Kidney (tissue), 14 donors: ENCODE results near the gene XPO4. TPM values are rescaled to one million over a fixed set of nuclear protein-coding genes. Genes with fewer than 3 reads are reported as not detected.
"Not testable (repeated sequence)": the region's sequence is repeated elsewhere in the genome, so short reads cannot be mapped to it uniquely, and the experiment has no call there.

Experiments
- DNase-seq, 5 donors: peaks; one replicate each; pipeline ENCODE4 v3.0.0-alpha.2; 2013 to 2020
- FAIRE-seq: peaks from 2 replicates; lab custom pipeline; 2012; peaks lifted over from hg19 to GRCh38; lab: Jason Lieb, UNC
- H3K27ac ChIP-seq, 2 donors: one replicate each; pipeline ENCODE4 v1.7.0; 2013; ENCODE audit warnings: low read depth in 2 of 2, low read length in 2 of 2, inconsistent platforms in 1 of 2
- H3K27me3 ChIP-seq: one replicate; pipeline ENCODE4 v1.7.1; 2013; ENCODE audit warnings: low read length, inconsistent platforms; ENCODE audit not compliant: control insufficient read depth, insufficient read depth
- H3K36me3 ChIP-seq, 3 donors: one replicate each; pipeline versions ENCODE4 v1.7.0 to v1.7.1; 2013; ENCODE audit warnings: low read length in 3 of 3, control low read depth in 1 of 3, inconsistent platforms in 1 of 3; ENCODE audit not compliant: insufficient read depth in 3 of 3, control insufficient read depth in 2 of 3
- H3K4me1 ChIP-seq, 3 donors: one replicate each; pipeline versions ENCODE4 v1.7.0 to v1.7.1; 2013; ENCODE audit warnings: low read length in 3 of 3, inconsistent platforms in 1 of 3, low read depth in 1 of 3; ENCODE audit not compliant: control insufficient read depth in 2 of 3, insufficient read depth in 2 of 3
- H3K4me3 ChIP-seq, 3 donors: one replicate each; pipeline versions ENCODE4 v1.7.0 to v1.8.1; 2013; ENCODE audit warnings: low read length in 3 of 3, control low read depth in 1 of 3, inconsistent platforms in 1 of 3
- H3K9ac ChIP-seq, 3 donors: one replicate each; pipeline versions ENCODE4 v1.7.0 to v1.7.1; 2013; ENCODE audit warnings: low read length in 3 of 3, control low read depth in 1 of 3, inconsistent platforms in 1 of 3
- H3K9me3 ChIP-seq, 3 donors: one replicate each; pipeline versions ENCODE4 v1.7.0 to v1.7.1; 2013; ENCODE audit warnings: low read length in 3 of 3, control low read depth in 1 of 3, inconsistent platforms in 1 of 3; ENCODE audit not compliant: control insufficient read depth in 2 of 3, insufficient read depth in 1 of 3
- intact Hi-C: fragments of 100-400 bp; cut with DNase I; formaldehyde crosslinking; loops from one replicate; pipeline ENCODE4 v1.11.1; 2022
- polyA plus RNA-seq: library from polyadenylated mRNA; stranded (reverse); fragments of 350-450 nt; fragmentation: Illumina TruSeq; extraction: RNeasy Lipid Tissue Mini Kit (QIAGEN cat#74804); gene quantifications from one replicate; pipeline ENCODE4 v1.2.3, GENCODE V29; 2014; ENCODE audit warnings: low read depth, low replicate concordance; ENCODE audit not compliant: insufficient read depth
- total RNA-seq: library from RNA; stranded (reverse); fragmentation: NEBNext Ultra II Directional; extraction: Animal tissue kit (Norgen Biotek cat#: 25700); gene quantifications from one replicate; pipeline ENCODE4 v1.2.1, GENCODE V29; 2021
- TF ChIP-seq, protein P1 (sequence below): IDR thresholded peaks from 3 replicates; pipeline ENCODE4 v1.5.1; 2012; ENCODE audit warnings: mild to moderate bottlenecking, moderate library complexity, borderline replicate concordance; ENCODE audit not compliant: insufficient read depth; ENCODE audit errors: extremely low read depth
- donor health status: control.
- donor health status: control.
- donor health status: control.
- donor health status: control.
- donor health status: control.
- donor health status: DM: yes; HTN: yes; CAD: no.
- donor health status: Normal renal cell carcinoma (clear cell type).

The XPO4 gene
- total and polyA plus RNA-seq, 2 donors from 2014 or later = 3.3 to 17.4 TPM

DNA sequence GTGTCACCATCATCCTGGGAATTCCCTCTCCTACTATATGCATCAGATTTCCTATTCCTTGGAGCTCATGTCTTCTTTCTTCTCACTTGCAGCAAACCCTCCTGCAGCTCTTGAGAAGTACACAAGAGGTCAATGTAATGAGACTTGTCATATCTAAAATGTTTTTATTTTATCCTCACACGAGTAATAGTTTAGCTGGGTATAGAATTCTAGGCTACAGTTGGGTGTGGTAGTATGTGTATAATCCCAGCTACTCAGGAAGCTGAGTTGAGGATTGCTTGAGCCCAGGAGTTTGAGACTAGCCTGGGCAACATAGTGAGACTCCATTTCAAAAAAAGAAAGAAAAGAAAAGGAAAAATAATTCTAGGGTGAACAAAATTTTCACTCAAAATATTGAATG lies 153.2 kb downstream of the XPO4 start:
- H3K4me1 ChIP-seq = no peaks in the 10 kb centered on the region
- H3K9ac ChIP-seq = no peak overlapping the region
- no peak overlapping the region for H3K4me3 ChIP-seq
- peaks cover 0 to 7% (median 0%) of the 10 kb centered on the region in 3 donors for H3K9me3 ChIP-seq
- no peaks in the 10 kb centered on the region for H3K27me3 ChIP-seq
- H3K27ac ChIP-seq = no peak overlapping the region
- DNase-seq = no peak
- no peaks in the 10 kb centered on the region for H3K36me3 ChIP-seq
- TF ChIP-seq, protein P1, sequence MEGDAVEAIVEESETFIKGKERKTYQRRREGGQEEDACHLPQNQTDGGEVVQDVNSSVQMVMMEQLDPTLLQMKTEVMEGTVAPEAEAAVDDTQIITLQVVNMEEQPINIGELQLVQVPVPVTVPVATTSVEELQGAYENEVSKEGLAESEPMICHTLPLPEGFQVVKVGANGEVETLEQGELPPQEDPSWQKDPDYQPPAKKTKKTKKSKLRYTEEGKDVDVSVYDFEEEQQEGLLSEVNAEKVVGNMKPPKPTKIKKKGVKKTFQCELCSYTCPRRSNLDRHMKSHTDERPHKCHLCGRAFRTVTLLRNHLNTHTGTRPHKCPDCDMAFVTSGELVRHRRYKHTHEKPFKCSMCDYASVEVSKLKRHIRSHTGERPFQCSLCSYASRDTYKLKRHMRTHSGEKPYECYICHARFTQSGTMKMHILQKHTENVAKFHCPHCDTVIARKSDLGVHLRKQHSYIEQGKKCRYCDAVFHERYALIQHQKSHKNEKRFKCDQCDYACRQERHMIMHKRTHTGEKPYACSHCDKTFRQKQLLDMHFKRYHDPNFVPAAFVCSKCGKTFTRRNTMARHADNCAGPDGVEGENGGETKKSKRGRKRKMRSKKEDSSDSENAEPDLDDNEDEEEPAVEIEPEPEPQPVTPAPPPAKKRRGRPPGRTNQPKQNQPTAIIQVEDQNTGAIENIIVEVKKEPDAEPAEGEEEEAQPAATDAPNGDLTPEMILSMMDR = no peak
- no peak for FAIRE-seq
- intact Hi-C loops = no loop called here

DNA sequence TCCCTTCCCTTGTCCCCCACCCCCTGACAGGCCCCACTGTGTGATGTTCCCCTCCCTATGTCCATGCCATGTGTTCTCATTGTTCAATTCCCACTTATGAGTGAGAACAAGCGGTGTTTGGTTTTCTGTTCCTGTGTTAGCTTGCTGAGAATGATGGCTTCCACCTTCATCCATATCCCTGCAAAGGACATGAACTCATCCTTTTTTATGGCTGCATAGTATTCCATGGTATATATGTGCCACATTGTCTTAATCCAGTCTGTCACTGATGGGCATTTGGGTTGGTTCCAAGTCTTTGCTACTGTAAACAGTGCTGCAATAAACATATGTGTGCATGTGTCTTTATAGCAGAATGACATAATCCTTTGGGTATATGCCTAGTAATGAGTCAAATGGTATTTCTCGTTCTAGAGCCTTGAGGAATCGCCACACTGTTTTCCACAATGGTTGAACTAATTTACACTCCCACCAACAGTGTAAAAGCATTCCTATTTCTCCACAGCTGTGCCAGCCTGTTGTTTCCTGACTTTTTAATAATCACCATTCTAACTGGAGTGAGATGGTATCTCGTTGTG lies 158.6 kb downstream of the XPO4 start:
- FAIRE-seq, H3K9me3 ChIP-seq, H3K4me1 ChIP-seq, H3K9ac ChIP-seq, DNase-seq, H3K4me3 ChIP-seq, H3K27ac ChIP-seq, intact Hi-C loops, H3K36me3 ChIP-seq, H3K27me3 ChIP-seq: not testable (repeated sequence)

DNA sequence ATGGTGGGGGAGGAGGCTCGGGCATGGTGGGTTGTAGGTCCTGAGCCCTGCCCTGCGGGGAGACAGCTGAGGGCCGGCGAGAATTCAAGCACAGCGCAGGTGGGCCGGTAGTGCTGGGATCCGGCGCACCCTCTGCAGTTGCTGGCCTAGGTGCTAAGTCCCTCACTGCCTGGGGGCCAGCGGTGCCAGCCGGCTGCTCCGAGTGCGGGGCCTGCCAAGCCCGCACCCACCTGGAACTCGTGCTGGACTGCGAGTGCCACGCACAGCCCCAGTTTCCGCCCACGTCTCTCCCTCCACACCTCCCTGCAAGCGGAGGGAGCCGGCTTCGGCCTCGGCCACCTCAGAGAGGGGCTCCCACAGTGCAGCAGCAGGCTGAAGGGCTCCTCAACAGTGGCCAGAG lies 162.5 kb downstream of the XPO4 start:
- no peaks in the 10 kb centered on the region for H3K36me3 ChIP-seq
- no peak for FAIRE-seq
- no peak overlapping the region for H3K4me3 ChIP-seq
- no peak overlapping the region for H3K27ac ChIP-seq
- H3K9me3 ChIP-seq = no peaks in the 10 kb centered on the region
- H3K27me3 ChIP-seq = no peaks in the 10 kb centered on the region
- no peak overlapping the region for H3K9ac ChIP-seq
- no peak for DNase-seq
- TF ChIP-seq, protein P1 = no peak
- H3K4me1 ChIP-seq = no peaks in the 10 kb centered on the region
- intact Hi-C loops = no loop called here

DNA sequence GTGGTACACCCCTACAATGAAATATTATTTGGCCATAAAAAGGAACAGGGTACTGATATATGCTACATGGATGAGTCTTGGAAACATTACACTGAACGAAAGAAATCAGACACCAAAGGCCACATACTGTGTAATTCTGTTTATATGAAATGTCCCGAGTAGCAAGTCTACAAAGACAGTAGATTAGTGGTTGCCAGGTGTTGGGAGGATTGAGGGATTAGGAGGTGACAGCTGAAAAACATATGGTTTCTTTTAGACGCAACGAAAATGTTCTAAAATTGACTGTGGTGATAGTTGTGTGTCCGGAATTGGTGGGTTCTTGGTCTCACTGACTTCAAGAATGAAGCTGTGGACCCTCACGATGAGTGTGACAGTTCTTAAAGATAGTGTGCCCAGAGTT lies 163.9 kb downstream of the XPO4 start:
- FAIRE-seq (no peak), DNase-seq (no peak)
- intact Hi-C loops = no loop called here
- no peaks in the 10 kb centered on the region for H3K9me3 ChIP-seq
- H3K27me3 ChIP-seq = no peaks in the 10 kb centered on the region
- no peak overlapping the region for H3K27ac ChIP-seq
- no peak overlapping the region for H3K4me3 ChIP-seq
- H3K4me1 ChIP-seq = no peaks in the 10 kb centered on the region
- TF ChIP-seq, protein P1 = no peak
- no peak overlapping the region for H3K9ac ChIP-seq
- no peaks in the 10 kb centered on the region for H3K36me3 ChIP-seq
